B cell (primary cell): ENCODE measurements around the gene MFRP. TPM values are rescaled to one million over a fixed set of nuclear protein-coding genes. Genes with fewer than 3 reads are reported as not detected.

ENCODE experiments used
- ATAC-seq: fragments of 200-7000 bp; cut with Tn5 transposase; one replicate; pipeline ENCODE4 v1.10.0; 2021; ENCODE audit warnings: low read depth, mild to moderate bottlenecking, moderate number of reproducible peaks, moderate library complexity
- CTCF ChIA-PET: fragments of 350-600 bp; sonication (Branson Sonifier 250); formaldehyde crosslinking; loops from one replicate; lab custom pipeline; 2021; ENCODE audit warnings: antibody characterized with exemption, inconsistent platforms; lab: Charles Lee
- POLR2A ChIA-PET: fragments of 350-600 bp; sonication (Branson Sonifier 250); formaldehyde crosslinking; loops from one replicate; lab custom pipeline; 2021; ENCODE audit warnings: antibody characterized with exemption; lab: Charles Lee
- DNase-seq: peaks from one replicate; pipeline ENCODE4 v3.0.0; 2013
- H2AFZ ChIP-seq: 2 replicates; pipeline ENCODE4 v1.6.1; 2012; ENCODE audit warnings: mild to moderate bottlenecking, low read depth, low read length; ENCODE audit not compliant: insufficient read depth, poor library complexity, severe bottlenecking
- H3K27ac ChIP-seq, 2 donors: 1 replicate in 1 of 2; 2 replicates in 1 of 2; pipeline ENCODE4 v1.5.1; 2012 to 2013; ENCODE audit warnings: low read length in 2 of 2, mild to moderate bottlenecking in 2 of 2, moderate library complexity in 1 of 2
- H3K27me3 ChIP-seq, 4 experiments: fragments of 200-600 bp in 1 of 4; sonication (generic) in 1 of 4; replicated peaks in 1 of 4; 1 replicate in 2 of 4; 2 replicates in 2 of 4; pipeline versions ENCODE4 v1.6.1 to v1.7.0; 2013 to 2016; ENCODE audit warnings: low read length in 3 of 4, mild to moderate bottlenecking in 2 of 4, mixed read lengths in 1 of 4, moderate library complexity in 1 of 4; ENCODE audit not compliant: insufficient read depth in 4 of 4, control insufficient read depth in 3 of 4; ENCODE audit errors: control extremely low read depth in 1 of 4
- H3K36me3 ChIP-seq, 2 experiments: replicated peaks in 1 of 2; 1 replicate in 1 of 2; 2 replicates in 1 of 2; pipeline versions ENCODE4 v1.6.1 to v1.7.1; 2013; ENCODE audit warnings: low read length in 1 of 2; ENCODE audit not compliant: insufficient read depth in 2 of 2, control insufficient read depth in 1 of 2; ENCODE audit errors: control extremely low read depth in 1 of 2, extremely low read depth in 1 of 2
- H3K4me1 ChIP-seq, 2 donors: fragments of 200-600 bp in 1 of 2; sonication (generic) in 1 of 2; 1 replicate in 1 of 2; 2 replicates in 1 of 2; pipeline versions ENCODE4 v1.5.1 to v1.6.1; 2013 to 2017; ENCODE audit warnings: low read length in 2 of 2; ENCODE audit not compliant: control insufficient read depth in 2 of 2, insufficient read depth in 2 of 2
- H3K4me2 ChIP-seq: replicated peaks from 2 replicates; pipeline ENCODE3; 2012; ENCODE audit warnings: mild to moderate bottlenecking, low read depth, low read length; ENCODE audit not compliant: poor library complexity, severe bottlenecking
- H3K4me3 ChIP-seq, 5 experiments: fragments of 200-600 bp in 1 of 5; sonication (generic) in 1 of 5; 1 replicate in 3 of 5; 2 replicates in 2 of 5; pipeline versions ENCODE4 v1.5.1 to v1.7.0; 2011 to 2016; ENCODE audit warnings: low read length in 4 of 5, mild to moderate bottlenecking in 4 of 5, low read depth in 2 of 5, control low read depth in 1 of 5, moderate library complexity in 1 of 5; ENCODE audit not compliant: insufficient read depth in 1 of 5; ENCODE audit errors: control extremely low read depth in 1 of 5, extremely low read depth in 1 of 5
- H3K79me2 ChIP-seq: fragments of 200-600 bp; sonication (generic); one replicate; pipeline ENCODE4 v1.6.0; 2016; ENCODE audit warnings: low read length; ENCODE audit not compliant: control insufficient read depth, insufficient read depth
- H3K9ac ChIP-seq: fragments of 200-600 bp; sonication (generic); 2 replicates; pipeline ENCODE4 v1.6.1; 2017; ENCODE audit warnings: mild to moderate bottlenecking, low read length, moderate library complexity
- H3K9me3 ChIP-seq, 3 donors: one replicate each; pipeline versions ENCODE4 v1.6.1 to v1.7.1; 2013; ENCODE audit warnings: low read length in 2 of 3; ENCODE audit not compliant: control insufficient read depth in 2 of 3, insufficient read depth in 1 of 3; ENCODE audit errors: control extremely low read depth in 1 of 3
- H4K20me1 ChIP-seq: 2 replicates; pipeline ENCODE4 v1.6.0; 2012; ENCODE audit warnings: mild to moderate bottlenecking, low read length; ENCODE audit not compliant: insufficient read depth, control insufficient read depth, poor library complexity, severe bottlenecking
- H3K27ac Mint-ChIP-seq: one replicate; pipeline ENCODE4 v1.8.0; 2021; ENCODE audit warnings: mixed read lengths
- H3K27me3 Mint-ChIP-seq: one replicate; pipeline ENCODE4 v1.8.0; 2021; ENCODE audit warnings: mixed read lengths
- H3K4me1 Mint-ChIP-seq: one replicate; pipeline ENCODE4 v1.8.0; 2021; ENCODE audit warnings: mixed read lengths
- H3K4me3 Mint-ChIP-seq: one replicate; pipeline ENCODE4 v1.8.0; 2021; ENCODE audit warnings: mixed read lengths
- H3K9me3 Mint-ChIP-seq: one replicate; pipeline ENCODE4 v1.8.0; 2022; ENCODE audit warnings: mixed read lengths; ENCODE audit not compliant: insufficient read depth
- EZH2 ChIP-seq: IDR thresholded peaks from 2 replicates; pipeline ENCODE4 v1.6.1; 2012; ENCODE audit warnings: borderline replicate concordance, low read depth, mild to moderate bottlenecking, moderate library complexity, low read length; ENCODE audit not compliant: insufficient read depth, poor library complexity, severe bottlenecking
- WGBS: methylation state at CpG from one replicate; pipeline ENCODE4 v1.1.5; 2013; ENCODE audit warnings: missing lambda C conversion rate; ENCODE audit not compliant: insufficient coverage; 5-methylcytosine and 5-hydroxymethylcytosine counted together
- intact Hi-C: fragments of 100-400 bp; cut with micrococcal nuclease; formaldehyde crosslinking; loops from one replicate; pipeline ENCODE4 v1.10.0; 2022
- polyA plus RNA-seq: library from polyadenylated mRNA; depleted of rRNA; stranded (reverse); fragments of >200 nt; gene quantifications from 2 replicates; pipeline ENCODE4 v1.2.3, GENCODE V29; 2012
- total RNA-seq, 2 donors: library from RNA; stranded (reverse); fragments of 120-200 nt in 1 of 2; gene quantifications; 1 replicate in 1 of 2; 2 replicates in 1 of 2; pipeline versions ENCODE4 v1.2.3 to v1.2.4, GENCODE V29; 2013 to 2022
- TF ChIP-seq, protein P1 (sequence below): fragments of 200-600 bp; IDR thresholded peaks from one replicate; pipeline ENCODE4 v1.8.0; 2022; ENCODE audit warnings: antibody characterized with exemption, mild to moderate bottlenecking

MFRP gene
- total and polyA plus RNA-seq, 2 donors (not counting 1 experiment from before 2014, with no cell fraction given): not detected

DNA sequence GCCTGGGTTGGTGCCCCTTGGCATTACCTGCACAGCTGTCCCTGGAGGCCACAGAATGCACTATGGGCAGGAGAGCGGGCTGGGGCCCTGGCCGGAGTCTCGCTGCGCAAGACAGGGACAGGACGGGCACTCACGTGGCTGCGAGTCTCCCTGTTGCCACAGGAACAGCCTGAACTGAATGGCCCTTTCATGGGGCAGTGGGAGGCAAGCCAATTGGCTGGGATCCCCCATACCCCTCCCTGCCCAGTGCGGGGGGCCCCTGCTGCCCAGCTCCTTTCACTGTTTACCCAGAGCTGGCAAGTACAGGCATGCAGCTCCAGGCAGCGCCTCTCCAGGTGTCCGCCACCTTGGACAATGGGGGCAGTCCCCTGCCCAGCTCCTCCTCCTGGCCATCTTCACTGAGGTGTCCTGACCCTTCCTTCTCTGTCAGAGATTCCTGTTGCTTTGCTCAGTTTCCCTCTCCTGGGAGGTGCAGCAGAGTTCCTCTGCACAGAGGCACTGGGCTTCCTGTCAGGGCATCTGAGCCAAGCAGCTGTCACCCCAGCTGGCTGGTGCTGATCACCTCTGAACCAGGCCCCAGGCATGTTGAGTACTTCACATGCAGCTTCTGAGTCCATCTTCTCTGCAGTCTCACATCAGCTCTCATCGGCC lies 29.8 kb upstream of the MFRP start:
- peak; percentile 4 for DNase-seq
- no peak for ATAC-seq
- POLR2A ChIA-PET: no interaction called here
- Mint-ChIP-seq H3K4me3 (no peak overlapping the region), H3K9me3 (no peaks in the 10 kb centered on the region), H3K4me1 (peaks cover 6% of the 10 kb centered on the region), H3K27me3 (peaks cover 7% of the 10 kb centered on the region), H3K27ac (no peak overlapping the region)
- intact Hi-C loops: no loop called here
- Histone ChIP-seq H3K9me3 (no peaks in the 10 kb centered on the region), H3K9ac (no peak overlapping the region), H3K4me2 (no peak overlapping the region), H3K4me1 (peaks cover 6 to 7% of the 10 kb centered on the region in 2 donors), H4K20me1 (no peaks in the 10 kb centered on the region), H3K36me3 (no peaks in the 10 kb centered on the region), H3K79me2 (no peaks in the 10 kb centered on the region), H3K4me3 (no peak overlapping the region), H3K27ac (no peak overlapping the region), H2AFZ (no peak overlapping the region), H3K27me3 (peaks cover 0 to 8% (median 4%) of the 10 kb centered on the region in 4 experiments)
- CTCF ChIA-PET: interaction anchor here (0.8 to 5.5 kb wide), 5 partner anchors 9 to 20 kb away, joined by 3 to 46 read pairs (median 4); no protein-coding TSS in a partner anchor
- WGBS: 95% methylated on average over 11 of the region's 11 CpGs
- TF ChIP-seq, protein P1, sequence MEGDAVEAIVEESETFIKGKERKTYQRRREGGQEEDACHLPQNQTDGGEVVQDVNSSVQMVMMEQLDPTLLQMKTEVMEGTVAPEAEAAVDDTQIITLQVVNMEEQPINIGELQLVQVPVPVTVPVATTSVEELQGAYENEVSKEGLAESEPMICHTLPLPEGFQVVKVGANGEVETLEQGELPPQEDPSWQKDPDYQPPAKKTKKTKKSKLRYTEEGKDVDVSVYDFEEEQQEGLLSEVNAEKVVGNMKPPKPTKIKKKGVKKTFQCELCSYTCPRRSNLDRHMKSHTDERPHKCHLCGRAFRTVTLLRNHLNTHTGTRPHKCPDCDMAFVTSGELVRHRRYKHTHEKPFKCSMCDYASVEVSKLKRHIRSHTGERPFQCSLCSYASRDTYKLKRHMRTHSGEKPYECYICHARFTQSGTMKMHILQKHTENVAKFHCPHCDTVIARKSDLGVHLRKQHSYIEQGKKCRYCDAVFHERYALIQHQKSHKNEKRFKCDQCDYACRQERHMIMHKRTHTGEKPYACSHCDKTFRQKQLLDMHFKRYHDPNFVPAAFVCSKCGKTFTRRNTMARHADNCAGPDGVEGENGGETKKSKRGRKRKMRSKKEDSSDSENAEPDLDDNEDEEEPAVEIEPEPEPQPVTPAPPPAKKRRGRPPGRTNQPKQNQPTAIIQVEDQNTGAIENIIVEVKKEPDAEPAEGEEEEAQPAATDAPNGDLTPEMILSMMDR: no peak
- no peak for TF ChIP-seq EZH2
